Stimulated activated naive CD4-positive, alpha-beta T cell treated with Interleukin-2 at 50 U/mL for 16 hours (primary cell): ENCODE results near the gene TSFM.

ENCODE experiments used
- DNase-seq: peaks from one replicate; lab custom pipeline; 2025; lab: John Stamatoyannopoulos, UW

Gene TSFM

DNA sequence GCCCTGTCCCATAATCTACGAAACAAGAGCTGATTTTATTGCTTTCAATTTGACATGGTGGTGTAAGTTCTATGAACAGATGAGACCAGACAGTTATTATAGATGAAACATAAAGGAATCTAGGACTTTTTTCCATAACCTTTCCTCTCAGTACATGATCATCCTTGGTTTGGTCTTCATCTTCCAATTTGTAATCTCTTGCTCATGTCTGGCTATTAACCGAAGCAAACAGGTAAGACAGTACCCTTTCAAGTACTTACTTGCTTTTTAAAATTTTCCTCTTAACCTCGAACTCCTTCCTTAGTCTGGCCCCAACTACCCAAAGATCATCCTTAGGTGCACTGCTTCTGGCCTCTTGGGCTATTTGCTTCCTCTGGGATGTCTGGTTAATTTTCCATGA, 36.6 kb upstream of the TSFM start:
- DNase-seq, result no peak

DNA sequence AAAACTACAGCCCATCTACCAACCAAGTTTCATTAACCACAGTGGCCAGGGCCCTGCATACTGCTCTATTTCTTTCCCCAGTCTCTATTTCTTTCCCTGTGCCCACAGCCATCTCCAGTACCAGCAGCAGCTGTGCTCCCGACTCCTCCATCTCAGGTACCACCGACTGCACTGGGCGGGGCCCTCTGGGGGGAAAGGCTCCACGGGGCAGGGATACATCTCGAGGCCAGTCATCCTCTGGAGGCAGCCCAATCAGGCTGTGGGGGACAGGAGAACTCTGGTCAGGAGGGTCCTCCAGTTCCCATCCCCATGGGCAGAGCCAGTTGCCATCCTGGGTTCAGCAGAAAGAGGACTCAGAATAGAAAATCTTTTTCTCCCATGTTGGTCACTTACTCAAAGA, 33.5 kb upstream of the TSFM start:
- no peak for DNase-seq

DNA sequence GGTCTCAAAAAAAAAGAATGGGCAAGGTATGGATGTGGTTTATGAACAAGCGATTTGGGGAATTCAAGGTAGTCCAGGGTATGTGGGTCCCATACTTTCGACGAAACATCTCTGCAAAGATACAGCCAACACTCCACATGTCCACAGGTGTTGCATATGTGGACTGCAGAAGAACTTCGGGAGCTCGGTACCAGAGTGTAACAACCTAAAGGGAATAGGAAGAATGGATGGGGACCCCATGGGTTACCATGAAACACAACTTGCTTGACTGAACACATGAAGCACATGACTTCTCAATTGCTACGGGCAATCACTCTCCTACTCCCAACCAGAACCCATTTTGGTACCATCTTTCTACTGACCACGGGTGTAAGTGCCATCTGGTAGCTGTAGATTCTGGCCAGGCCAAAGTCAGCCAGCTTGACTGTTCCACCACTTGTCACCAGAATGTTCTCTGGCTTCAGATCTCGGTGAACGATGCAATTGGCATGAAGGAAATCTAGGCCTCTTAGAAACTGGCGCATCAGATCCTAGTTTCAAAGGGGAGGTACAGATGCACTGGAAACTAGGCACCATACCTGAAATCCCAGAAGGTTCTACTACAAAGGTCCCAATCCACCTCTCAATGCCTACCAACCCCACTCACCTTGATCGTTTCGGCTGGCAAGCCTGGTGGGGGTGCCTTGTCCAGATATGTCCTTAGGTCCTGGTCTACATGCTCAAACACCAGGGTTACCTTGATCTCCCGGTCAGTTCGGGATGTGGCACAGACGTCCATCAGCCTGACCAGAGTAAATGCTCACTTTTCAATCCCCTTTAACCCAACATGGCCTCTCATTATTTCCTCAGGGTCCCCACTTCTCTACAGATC, 31.8 kb upstream of the TSFM start:
- DNase-seq, result no peak

DNA sequence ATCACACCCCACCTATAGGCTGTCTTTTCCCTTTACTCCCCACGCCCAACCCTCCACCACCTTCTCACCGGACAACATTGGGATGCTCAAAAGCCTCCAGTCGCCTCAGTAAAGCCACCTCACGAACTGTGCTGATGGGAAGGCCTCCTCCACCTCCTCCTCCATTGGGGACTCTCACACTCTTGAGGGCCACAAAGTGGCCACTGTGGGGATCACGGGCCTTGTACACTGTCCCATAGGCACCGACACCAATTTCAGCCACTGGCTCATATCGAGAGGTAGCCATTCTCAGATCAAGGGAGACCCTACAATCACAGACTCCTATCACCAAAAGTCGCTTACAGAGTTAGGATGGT, 31.2 kb upstream of the TSFM start:
- DNase-seq, result no peak

DNA sequence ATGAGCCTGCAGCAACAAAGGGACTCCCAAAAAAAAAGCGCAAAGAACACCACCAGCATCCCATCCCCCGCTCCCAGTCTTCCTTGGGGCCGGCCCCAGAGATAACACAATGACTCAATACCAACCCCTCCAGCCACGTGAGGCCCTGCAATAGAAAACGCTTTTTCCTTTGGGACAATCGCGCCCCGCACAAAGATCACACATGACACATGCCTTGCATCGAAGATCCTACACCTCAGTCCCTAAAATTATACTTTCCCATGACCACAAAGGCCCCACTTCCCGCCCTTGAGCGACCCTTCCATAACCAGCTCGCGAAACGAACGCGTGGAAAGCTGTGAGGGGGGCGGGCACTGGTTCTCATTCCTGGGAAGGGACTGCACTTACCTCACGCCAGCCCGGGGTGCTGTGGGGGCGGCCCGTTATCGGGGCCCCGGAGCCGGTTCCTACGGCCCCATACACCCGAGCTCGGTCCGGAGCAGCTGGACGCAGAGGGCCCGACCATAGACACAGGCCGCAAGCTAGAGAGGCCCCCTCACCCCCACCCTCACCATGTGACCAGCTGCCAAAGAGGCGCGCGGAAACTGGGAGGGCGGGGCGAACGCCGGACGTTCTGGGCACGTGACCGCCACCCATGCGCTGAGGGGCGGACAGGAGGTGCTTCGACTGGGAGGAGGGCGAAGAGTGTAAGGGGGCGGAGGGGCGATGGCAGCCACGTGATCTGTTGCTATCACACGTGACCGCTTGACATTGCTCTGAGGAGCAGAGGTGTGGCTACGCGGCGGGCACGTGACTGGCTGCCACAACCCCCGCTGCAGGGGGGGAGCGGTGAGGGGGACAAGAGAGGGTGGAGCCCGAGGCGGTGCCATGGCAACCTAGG, 30.6 kb upstream of the TSFM start, which contains the start of gene CDK4:
TSS of gene CDK4 (minus strand) at position 523 of the 880 bp plus-strand sequence. CDS start 593 bp downstream, outside the sequence.
- peak; percentile 99 for DNase-seq

DNA sequence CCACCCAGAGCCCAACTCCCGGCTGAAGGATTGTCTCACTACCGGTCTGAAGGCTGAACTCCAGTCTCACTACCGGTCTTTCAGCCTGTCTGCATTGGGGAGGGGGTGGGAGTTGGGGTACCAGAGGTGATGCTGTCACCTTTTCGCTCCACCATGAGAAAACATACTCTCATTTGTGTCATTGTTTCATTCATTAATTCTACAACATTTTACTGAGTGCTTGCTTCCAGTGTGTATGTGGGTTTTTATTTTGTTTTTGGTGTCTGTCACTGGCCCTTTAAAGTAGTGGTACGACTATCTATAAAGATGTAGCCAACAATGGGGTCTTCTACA, 30.0 kb upstream of the TSFM start:
- DNase-seq, result no peak

DNA sequence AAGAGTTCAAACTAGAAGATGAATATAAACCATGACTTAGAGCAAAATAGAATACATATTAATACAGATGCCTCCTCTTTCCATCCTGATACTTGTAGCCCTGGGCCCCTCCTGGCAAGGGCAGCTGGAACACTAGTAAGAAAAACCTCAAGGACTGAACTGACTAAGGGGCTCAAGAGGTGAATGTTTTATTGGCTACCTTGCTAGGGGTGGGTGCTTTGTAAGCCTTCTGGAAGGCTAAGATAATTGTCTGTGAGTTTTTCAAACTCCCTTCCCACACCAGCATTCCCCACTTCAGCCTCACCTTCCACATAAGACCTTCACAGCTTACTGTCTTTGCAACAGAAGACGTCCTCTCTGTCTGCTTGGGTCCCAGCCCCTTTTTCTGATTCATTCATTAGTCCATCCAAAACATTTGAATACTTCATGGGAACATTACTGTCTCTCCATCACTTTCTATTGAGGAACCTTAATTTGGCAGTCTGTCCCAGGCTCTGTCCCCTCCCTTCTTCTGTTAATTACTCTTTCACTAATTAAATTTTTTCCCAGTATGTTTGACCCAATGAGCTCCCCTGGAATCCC, 28.7 kb upstream of the TSFM start:
- no peak for DNase-seq

DNA sequence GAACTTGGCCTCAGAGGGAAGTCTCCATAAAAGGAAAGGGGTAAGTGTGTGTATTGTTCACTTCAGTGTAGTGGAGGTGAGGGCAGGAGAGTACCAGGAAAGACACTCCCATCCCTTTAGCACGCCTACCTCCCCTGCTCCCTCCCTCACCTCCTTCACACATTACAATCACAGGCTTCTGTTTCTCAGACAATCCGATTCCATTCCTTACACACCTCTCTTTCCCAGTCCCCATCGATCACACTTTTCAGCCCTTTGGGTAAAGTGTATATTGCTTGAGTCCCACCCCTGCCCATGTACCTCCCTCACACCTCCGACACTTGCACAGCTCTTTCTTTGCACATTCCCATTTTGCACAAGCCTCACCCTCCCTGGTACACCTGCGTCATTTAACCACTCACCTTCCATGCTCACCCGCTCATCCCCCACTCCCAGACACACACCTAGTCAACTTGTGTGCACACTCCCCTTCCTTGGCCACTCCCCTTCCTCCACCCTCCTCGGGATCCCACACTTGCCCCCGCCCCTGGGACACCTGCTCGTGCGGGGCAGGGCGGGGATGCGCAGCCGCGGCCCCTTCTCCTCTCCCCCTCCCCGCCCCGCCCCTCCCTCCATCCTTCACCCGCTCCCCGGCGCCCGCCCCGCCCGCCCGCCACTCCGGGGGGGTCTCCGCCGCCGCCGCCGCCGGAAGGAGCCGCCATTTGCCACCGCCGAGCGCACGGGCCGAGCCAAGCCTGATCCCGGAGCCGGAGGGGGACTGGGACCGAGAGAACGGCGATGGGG, 28.0 kb upstream of the TSFM start, which contains the start of gene MARCHF9:
TSS of gene MARCHF9 (plus strand) at position 693 of the 783 bp plus-strand sequence. CDS start 426 bp downstream, outside the sequence.
- DNase-seq, result peak; percentile 84

DNA sequence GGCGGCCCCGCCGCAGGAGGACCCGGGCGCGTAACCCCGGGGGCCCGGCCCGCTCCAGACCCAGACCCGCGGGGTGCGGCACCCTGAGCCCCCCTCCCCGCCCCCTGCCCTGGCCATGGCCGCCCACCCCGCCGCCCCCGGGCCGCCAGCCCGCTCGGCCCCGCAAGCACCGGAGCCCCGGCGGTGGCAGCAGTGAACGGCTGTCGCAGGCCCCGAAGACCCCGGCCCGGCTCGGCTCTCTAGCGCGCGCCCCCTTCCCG, 27.5 kb upstream of the TSFM start:
- DNase-seq, result no peak

DNA sequence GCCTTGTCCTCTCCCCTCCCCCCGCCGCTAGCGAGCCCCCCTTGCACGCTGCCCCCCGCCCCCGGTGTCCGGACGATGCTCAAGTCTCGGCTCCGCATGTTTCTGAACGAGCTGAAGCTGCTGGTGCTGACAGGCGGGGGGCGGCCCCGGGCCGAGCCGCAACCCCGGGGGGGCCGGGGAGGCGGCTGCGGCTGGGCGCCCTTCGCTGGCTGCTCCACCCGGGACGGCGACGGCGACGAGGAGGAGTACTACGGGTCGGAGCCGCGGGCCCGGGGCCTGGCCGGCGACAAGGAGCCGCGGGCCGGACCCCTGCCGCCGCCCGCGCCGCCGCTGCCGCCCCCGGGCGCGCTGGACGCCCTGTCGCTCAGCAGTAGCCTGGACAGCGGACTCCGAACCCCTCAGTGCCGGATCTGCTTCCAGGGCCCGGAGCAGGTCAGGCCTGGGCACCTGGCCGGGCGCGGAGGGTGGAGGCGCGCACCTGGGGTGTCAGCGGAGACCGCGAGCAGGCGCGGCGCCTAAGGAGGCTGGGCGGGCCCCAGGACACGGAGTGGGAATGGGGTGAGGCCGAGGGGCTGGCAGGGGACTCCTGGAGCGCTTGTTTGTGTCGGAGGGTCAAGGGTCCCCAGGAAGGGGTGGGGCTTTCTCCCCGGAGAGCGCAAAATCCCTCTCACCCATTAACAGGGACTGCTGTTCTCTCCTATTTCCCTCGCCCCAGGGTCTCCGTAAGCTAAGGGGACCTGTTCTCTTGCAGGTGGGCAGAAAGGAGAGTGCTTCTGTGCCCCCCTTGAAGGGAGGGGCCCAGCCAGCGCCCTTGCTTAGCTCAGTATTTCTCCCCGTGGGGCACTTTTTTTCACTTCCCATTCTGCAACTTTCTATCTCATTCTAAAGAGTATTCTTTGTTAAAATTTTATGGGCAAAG, 26.9 kb upstream of the TSFM start:
- DNase-seq, result peak; percentile 9

DNA sequence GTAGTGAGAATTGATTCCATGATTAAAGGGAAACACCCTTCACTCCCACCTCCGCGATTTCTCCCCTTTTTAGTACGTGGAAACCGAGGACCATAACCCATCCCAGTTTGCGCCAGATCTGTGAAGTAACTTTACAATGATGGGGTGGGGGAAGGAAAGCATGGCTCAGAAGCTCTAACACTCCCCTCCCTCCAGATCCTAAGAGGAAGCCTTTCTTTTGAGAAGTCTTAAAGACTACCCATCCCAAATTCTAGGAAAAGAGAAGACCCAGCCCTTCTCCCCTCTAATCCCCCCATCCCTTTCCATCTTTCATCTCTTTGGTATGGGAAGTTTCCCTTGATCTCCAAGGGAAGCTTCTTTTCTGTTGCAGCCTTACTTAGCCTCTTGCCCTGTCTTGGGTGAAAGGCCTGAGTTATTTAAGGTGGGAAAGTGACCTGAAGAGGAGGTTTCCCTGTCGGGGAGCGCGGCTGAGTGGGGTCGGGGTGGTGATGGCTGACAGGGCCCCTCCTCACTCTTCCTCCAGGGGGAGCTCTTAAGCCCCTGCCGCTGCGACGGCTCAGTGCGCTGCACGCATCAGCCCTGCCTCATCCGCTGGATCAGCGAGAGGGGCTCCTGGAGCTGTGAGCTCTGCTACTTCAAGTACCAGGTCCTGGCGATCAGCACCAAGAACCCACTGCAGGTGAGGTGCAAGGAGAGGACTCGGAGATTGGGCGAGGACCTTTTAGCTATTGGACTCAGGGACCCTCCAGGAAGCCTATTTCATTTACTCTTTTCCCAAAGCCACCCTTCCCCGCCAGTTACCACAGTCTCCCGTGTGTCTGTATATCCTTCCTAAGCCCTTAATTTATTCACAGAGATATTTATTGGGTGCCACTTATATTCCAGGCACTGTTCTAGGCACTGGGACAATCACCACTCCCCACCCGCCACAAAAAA, 25.9 kb upstream of the TSFM start:
- DNase-seq, result peak; percentile 65

DNA sequence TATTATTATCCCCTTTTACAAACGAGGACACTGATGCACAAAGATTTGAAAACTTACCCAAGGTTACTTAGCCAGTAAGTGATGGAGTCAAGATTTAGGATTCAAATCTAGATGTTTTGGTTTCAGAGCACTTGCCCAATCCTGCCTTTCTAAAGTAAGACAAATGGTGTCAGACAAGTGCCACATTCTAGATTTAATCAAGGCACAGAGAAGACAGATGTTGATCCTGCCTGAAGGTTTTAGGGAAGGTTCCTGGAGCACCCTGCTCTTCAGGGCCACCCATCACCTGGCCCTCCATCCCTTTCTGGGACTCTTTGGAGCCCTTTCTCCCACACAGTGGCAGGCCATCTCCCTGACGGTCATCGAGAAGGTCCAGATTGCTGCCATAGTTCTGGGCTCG, 24.8 kb upstream of the TSFM start:
- no peak for DNase-seq

DNA sequence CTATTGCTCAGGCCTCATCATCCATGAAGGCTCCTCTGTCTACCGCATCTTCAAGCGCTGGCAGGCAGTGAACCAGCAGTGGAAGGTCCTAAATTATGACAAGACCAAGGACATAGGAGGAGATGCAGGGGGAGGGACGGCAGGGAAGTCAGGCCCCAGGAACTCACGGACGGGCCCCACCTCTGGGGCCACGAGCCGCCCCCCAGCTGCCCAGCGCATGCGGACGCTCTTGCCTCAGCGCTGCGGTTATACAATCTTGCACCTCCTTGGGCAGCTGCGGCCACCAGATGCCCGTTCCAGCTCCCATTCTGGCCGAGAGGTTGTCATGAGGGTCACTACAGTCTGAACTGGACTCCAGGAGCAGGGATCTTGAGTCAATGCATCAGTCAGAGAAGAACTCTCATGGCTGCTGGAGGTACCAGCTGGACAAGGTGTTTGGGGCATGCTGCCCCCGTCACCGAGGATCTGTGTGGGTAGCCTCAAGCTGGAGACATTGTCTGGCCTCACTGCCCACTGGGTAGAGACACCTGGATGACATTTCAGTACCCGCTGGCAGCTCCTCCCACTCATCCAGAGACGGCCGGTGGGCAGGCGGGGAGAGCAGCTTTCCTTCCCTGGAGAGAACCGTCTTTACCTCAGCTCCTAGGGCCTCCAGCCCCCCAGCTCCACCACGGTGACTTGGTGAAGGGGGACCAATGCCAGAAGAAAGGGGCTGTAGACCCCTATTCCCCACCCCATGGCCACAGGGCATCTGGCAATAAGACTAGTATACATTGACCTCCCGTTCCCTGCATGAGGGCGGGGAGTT, 23.8 kb upstream of the TSFM start:
- no peak for DNase-seq

DNA sequence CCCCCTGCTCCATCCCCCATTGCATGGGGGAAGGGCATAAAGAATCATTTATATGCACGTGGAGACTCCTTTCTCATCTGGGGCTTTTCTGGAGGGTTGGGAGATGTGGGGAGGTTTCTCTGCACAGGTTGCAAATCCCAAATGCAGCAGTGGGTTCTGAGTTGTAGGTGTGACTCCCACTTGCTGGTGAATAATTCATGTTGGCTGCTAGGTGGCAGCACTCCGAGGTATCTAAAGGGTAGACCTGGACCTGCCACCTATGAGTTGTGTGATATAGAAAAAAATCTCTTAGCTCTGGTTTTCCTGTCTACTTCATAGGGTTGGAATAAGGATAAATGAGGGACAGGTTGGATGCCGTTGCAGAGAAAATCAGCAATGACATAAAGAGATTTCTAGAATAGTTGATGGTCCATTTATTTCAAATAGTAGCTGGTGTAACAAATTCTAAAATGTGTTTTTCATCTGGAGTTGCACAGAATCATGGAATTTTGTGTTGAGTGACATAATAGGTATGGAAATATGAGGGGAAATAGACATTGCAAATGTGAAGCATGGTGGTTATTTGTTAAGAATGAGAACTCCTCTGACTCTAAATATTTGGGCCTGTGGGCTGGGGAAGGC, 23.1 kb upstream of the TSFM start:
- DNase-seq, result peak; percentile 40

DNA sequence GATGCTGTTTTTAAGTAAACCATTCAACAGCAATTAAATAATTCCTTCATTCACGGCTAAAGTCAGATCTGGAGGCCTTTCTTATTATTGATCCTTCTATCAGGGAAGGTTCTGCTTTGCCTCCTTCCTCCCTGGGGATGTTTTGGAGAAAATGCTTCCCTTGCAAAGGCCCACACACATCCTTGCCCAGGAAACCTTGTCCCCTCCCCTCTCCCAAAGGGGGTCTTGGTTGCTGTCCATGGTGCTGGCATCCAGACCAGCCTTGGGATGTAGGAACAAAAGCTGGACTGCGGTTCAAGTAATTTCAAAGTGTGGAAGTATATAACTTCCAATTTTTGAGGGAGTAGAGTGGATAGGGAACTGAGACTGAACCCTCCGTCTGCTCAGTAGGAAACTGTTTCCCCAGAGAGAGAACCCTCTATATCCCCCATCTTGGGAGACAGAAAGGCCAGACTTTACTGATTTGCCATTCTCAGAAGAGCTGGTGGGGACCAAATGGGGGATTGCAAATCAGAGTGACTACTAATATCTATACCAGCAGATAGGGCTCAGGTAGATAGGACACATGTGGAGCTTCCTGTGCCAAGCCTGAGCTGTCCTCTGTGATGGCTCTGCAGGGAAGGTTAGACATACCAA, 22.1 kb upstream of the TSFM start:
- no peak for DNase-seq

DNA sequence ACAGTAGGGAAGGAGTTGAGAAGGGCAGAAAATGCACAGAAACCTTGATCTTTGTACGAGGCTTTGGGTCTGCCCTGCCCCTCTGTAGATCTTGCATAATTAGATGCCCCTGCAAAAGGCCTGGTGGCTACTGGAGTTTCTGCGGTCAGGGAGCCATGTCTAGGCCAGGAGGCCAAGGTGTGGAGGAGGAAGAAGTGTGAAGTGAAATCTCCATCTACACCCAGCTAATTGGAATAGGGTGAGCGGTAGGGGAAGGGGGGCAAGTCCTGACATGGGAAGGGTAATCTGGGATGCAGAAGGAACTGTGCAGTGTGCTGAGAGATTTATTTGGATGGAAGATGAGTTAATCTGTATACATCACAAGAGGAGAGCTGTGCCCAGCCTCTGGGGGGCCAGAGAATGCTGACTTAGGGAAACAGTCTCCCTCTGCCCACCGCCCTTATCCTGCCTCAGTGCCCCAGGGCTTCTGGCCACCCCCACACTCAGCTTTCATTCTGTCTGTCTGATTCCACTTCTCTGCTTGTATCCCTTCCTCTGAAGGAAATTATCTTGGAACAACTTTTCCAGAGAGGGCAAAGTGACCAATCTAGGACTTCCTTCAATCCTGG, 21.1 kb upstream of the TSFM start:
- DNase-seq, result no peak

DNA sequence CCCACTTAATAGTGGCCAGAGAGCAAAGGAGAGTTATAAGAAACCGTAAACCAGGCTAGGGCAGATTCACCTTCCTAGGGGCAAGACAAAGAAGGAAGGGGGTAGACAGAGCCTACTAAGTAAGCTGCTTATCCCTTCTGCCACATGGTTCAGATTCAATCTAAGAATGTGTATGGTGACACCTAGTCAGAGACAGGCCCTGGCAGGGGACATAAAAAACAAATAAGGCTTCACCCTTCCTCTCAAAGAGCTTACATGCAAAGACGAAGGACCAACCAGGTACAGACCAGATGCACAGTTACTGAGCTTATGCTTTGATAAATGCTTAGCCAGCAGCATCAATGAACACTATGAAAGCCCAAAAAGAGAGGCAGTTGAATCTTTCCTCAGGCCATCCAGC, 20.1 kb upstream of the TSFM start:
- DNase-seq, result no peak
